ENCODE results near the gene EZH2.

Gene EZH2

GRCh38 chr7:148898845-148899484 is 14.9 kb upstream of the EZH2 start:
- FAIRE-seq = no peak

- no peak for FAIRE-seq
Observed at GRCh38 chr7:148894591-148894990, 10.5 kb upstream of the EZH2 start.

GRCh38 chr7:148893071-148893470 is 9.0 kb upstream of the EZH2 start:
- no peak for FAIRE-seq

- FAIRE-seq = no peak
Observed at GRCh38 chr7:148888300-148888699, 4.2 kb upstream of the EZH2 start.

- FAIRE-seq = no peak
Observed at GRCh38 chr7:148886844-148887243, 2.8 kb upstream of the EZH2 start.

GRCh38 chr7:148884299-148885022 is 370 bp upstream of the EZH2 start:
- FAIRE-seq = no peak

- no peak for FAIRE-seq
Observed at GRCh38 chr7:148883266-148884048, 634 bp downstream of the EZH2 start.

GRCh38 chr7:148882841-148883265 is 1.2 kb downstream of the EZH2 start:
- FAIRE-seq = no peak

- no peak for FAIRE-seq
Observed at GRCh38 chr7:148882192-148882591, 1.9 kb downstream of the EZH2 start.

GRCh38 chr7:148878317-148878716 is 5.8 kb downstream of the EZH2 start:
- no peak for FAIRE-seq

GRCh38 chr7:148877517-148877916 is 6.6 kb downstream of the EZH2 start:
- no peak for FAIRE-seq

GRCh38 chr7:148872188-148872587 is 11.9 kb downstream of the EZH2 start:
- no peak for FAIRE-seq

- FAIRE-seq = no peak
Observed at GRCh38 chr7:148871551-148871950, 12.5 kb downstream of the EZH2 start.

GRCh38 chr7:148871030-148871429 is 13.1 kb downstream of the EZH2 start:
- no peak for FAIRE-seq

- FAIRE-seq = no peak
Observed at GRCh38 chr7:148868378-148868674, 15.8 kb downstream of the EZH2 start.

GRCh38 chr7:148867596-148868377 is 16.3 kb downstream of the EZH2 start:
- no peak for FAIRE-seq

- FAIRE-seq = no peak
Observed at GRCh38 chr7:148866362-148866761, 17.7 kb downstream of the EZH2 start.

- no peak for FAIRE-seq
Observed at GRCh38 chr7:148865283-148865682, 18.8 kb downstream of the EZH2 start.

GRCh38 chr7:148863324-148863723 is 20.8 kb downstream of the EZH2 start:
- no peak for FAIRE-seq

- no peak for FAIRE-seq
Observed at GRCh38 chr7:148862481-148862880, 21.6 kb downstream of the EZH2 start.

- no peak for FAIRE-seq
Observed at GRCh38 chr7:148858489-148858888, 25.6 kb downstream of the EZH2 start.

GRCh38 chr7:148856891-148857290 is 27.2 kb downstream of the EZH2 start:
- FAIRE-seq = no peak

- FAIRE-seq = no peak
Observed at GRCh38 chr7:148856578-148856881, 27.6 kb downstream of the EZH2 start.

GRCh38 chr7:148854983-148855382 is 29.1 kb downstream of the EZH2 start:
- no peak for FAIRE-seq

Data from TTC549 (cell line).